ENCODE data around the gene CEPT1.

GRCh38 chr1:111221633-111222291, 81.7 kb downstream of the CEPT1 start:
- TF ChIP-seq CTCF (conservative IDR thresholded peaks at IDR 0.05 in 1 of 2, IDR thresholded peaks at IDR 0.05 in 1 of 2; ENCODE audit: extremely low read depth in 1 of 2, insufficient read depth in 1 of 2, low read depth in 1 of 2, low read length in 2 of 2) = no peak
- no peak for TF ChIP-seq EZH2 (IDR thresholded peaks at IDR 0.05; ENCODE audit: borderline replicate concordance, low read length)
